Measurements from ENCODE around the gene STYXL1. TPM values are rescaled to one million over a fixed set of nuclear protein-coding genes. Genes with fewer than 3 reads are reported as not detected.
"Not testable (repeated sequence)": the region's sequence is repeated elsewhere in the genome, so short reads cannot be mapped to it uniquely, and the experiment has no call there.

STYXL1 gene
- total RNA-seq, 1 donor from 2014 or later: 0.96 TPM

GRCh38 chr7:76086070-76086469 is 38.3 kb upstream of the STYXL1 start:
- Histone ChIP-seq H3K9me3 (no peaks in the 10 kb centered on the region), H3K4me1 (no peaks in the 10 kb centered on the region)

GRCh38 chr7:76084115-76084514 is 36.3 kb upstream of the STYXL1 start:
- H3K9me3 ChIP-seq; H3K36me3 ChIP-seq; H3K27me3 ChIP-seq; intact Hi-C loops (cut with DNase I); H3K27ac ChIP-seq; H3K4me3 ChIP-seq; DNase-seq (ENCODE audit: low spot score in 2 of 2); H3K4me1 ChIP-seq: not testable (repeated sequence)

More at GRCh38 chr7:76086070-76086469, 38.3 kb upstream of the STYXL1 start:
- DNase-seq (ENCODE audit: low spot score in 2 of 2): no peak
- Histone ChIP-seq H3K27me3 (no peaks in the 10 kb centered on the region), H3K36me3 (no peaks in the 10 kb centered on the region), H3K27ac (no peak overlapping the region), H3K4me3 (no peak overlapping the region)
- intact Hi-C loops (cut with DNase I): no loop called here
- no peak for TF ChIP-seq CTCF (IDR thresholded peaks at IDR 0.05)

- Histone ChIP-seq H3K36me3 (no peaks in the 10 kb centered on the region), H3K27me3 (no peaks in the 10 kb centered on the region), H3K4me3 (no peak overlapping the region), H3K27ac (no peak overlapping the region), H3K9me3 (peaks cover 0 to 4% of the 10 kb centered on the region in 2 donors), H3K4me1 (no peaks in the 10 kb centered on the region)
- intact Hi-C loops (cut with DNase I): no loop called here
- DNase-seq (ENCODE audit: low spot score in 2 of 2): no peak
- no peak for TF ChIP-seq CTCF (IDR thresholded peaks at IDR 0.05)
These were observed 32.4 kb upstream of the STYXL1 start for GRCh38 chr7:76080204-76080603.

- no peak for DNase-seq (ENCODE audit: low spot score in 2 of 2)
- no peak for TF ChIP-seq CTCF (IDR thresholded peaks at IDR 0.05)
- intact Hi-C loops (cut with DNase I): no loop called here
- H3K27ac ChIP-seq: no peak overlapping the region
- no peaks in the 10 kb centered on the region for H3K27me3 ChIP-seq
- no peaks in the 10 kb centered on the region for H3K4me1 ChIP-seq
- peaks cover 0 to 10% of the 10 kb centered on the region in 2 donors for H3K9me3 ChIP-seq
- no peak overlapping the region for H3K4me3 ChIP-seq
- no peaks in the 10 kb centered on the region for H3K36me3 ChIP-seq
These were observed 29.6 kb upstream of the STYXL1 start for GRCh38 chr7:76077435-76077834.

- no peak for DNase-seq (ENCODE audit: low spot score in 2 of 2)
- no peak overlapping the region for H3K4me3 ChIP-seq
- H3K36me3 ChIP-seq: no peaks in the 10 kb centered on the region
- H3K27ac ChIP-seq: no peak overlapping the region
- intact Hi-C loops (cut with DNase I): no loop called here
- no peak for TF ChIP-seq CTCF (IDR thresholded peaks at IDR 0.05)
- H3K9me3 ChIP-seq: peaks cover 0 to 10% of the 10 kb centered on the region in 2 donors
- no peaks in the 10 kb centered on the region for H3K4me1 ChIP-seq
- no peaks in the 10 kb centered on the region for H3K27me3 ChIP-seq
These were observed 29.2 kb upstream of the STYXL1 start for GRCh38 chr7:76076995-76077394.

GRCh38 chr7:76074972-76075370 is 27.2 kb upstream of the STYXL1 start:
- DNase-seq (ENCODE audit: low spot score in 2 of 2): no peak
- Histone ChIP-seq H3K9me3 (peaks cover 0 to 10% of the 10 kb centered on the region in 2 donors), H3K4me1 (no peaks in the 10 kb centered on the region), H3K36me3 (no peaks in the 10 kb centered on the region), H3K27me3 (no peaks in the 10 kb centered on the region), H3K27ac (no peak overlapping the region), H3K4me3 (no peak overlapping the region)
- intact Hi-C loops (cut with DNase I): no loop called here
- TF ChIP-seq CTCF (IDR thresholded peaks at IDR 0.05): no peak
